Panc1 (cell line): Measurements from ENCODE around the gene SMC3. TPM values are rescaled to one million over a fixed set of nuclear protein-coding genes. Genes with fewer than 3 reads are reported as not detected.
"Not testable (repeated sequence)": the region's sequence is repeated elsewhere in the genome, so short reads cannot be mapped to it uniquely, and the experiment has no call there.

Source experiments
- ATAC-seq: fragments of 200-7000 bp; cut with Tn5 transposase; 2 replicates; pipeline ENCODE4 v1.9.1; 2020; ENCODE audit warnings: mild to moderate bottlenecking, moderate library complexity
- BruUV-seq: library from RNA; stranded (reverse); fragments of 400-500 nt; replicated peaks from 2 replicates; lab custom pipeline; 2021; lab: Mats Ljungman, UMichigan
- CTCF ChIA-PET: fragments of 300-600 bp; sonication (Branson Sonifier 250); formaldehyde crosslinking; loops from one replicate; lab custom pipeline; 2022; ENCODE audit warnings: antibody characterized with exemption; lab: Charles Lee
- POLR2A ChIA-PET: fragments of 300-600 bp; sonication (Branson Sonifier 250); formaldehyde crosslinking; loops from one replicate; lab custom pipeline; 2022; ENCODE audit warnings: antibody characterized with exemption; lab: Charles Lee
- DNase-seq: peaks from one replicate; pipeline ENCODE4 v3.0.0-alpha.2; 2010; ENCODE audit warnings: low read depth, low spot score
- H3K27ac ChIP-seq: 2 replicates; pipeline ENCODE4 v1.5.1; 2011; ENCODE audit warnings: mild to moderate bottlenecking, low read length, inconsistent platforms
- H3K27me3 ChIP-seq: fragments of 200-500 bp; sonication (Bioruptor generic); 2 replicates; pipeline ENCODE4 v1.6.0; 2014; ENCODE audit warnings: low read length, inconsistent platforms; ENCODE audit not compliant: control insufficient read depth, insufficient read depth
- H3K36me3 ChIP-seq: fragments of 200-500 bp; sonication (Bioruptor generic); 2 replicates; pipeline ENCODE4 v1.5.1; 2014; ENCODE audit warnings: inconsistent platforms, mild to moderate bottlenecking, low read length, moderate library complexity; ENCODE audit not compliant: control insufficient read depth, insufficient read depth
- H3K4me1 ChIP-seq: 2 replicates; pipeline ENCODE4 v1.5.1; 2011; ENCODE audit warnings: inconsistent platforms, mild to moderate bottlenecking, low read length, moderate library complexity; ENCODE audit not compliant: control insufficient read depth, insufficient read depth
- H3K4me3 ChIP-seq, 2 experiments: 2 replicates each; pipeline ENCODE4 v1.5.1; 2011 to 2012; ENCODE audit warnings: low read depth in 2 of 2, low read length in 2 of 2, mild to moderate bottlenecking in 2 of 2, inconsistent platforms in 1 of 2, moderate library complexity in 1 of 2
- H3K9me3 ChIP-seq: fragments of 200-500 bp; sonication (Bioruptor generic); 2 replicates; pipeline ENCODE4 v1.5.1; 2014; ENCODE audit warnings: low read depth, mild to moderate bottlenecking, inconsistent platforms, low read length, moderate library complexity; ENCODE audit not compliant: control insufficient read depth, insufficient read depth
- CTCF ChIP-seq: fragments of 450-650 bp; IDR thresholded peaks from 2 replicates; pipeline ENCODE4 v1.5.1; 2017; ENCODE audit warnings: mild to moderate bottlenecking
- POLR2AphosphoS5 ChIP-seq: IDR thresholded peaks from 2 replicates; pipeline ENCODE4 v1.6.1; 2012; ENCODE audit warnings: mild to moderate bottlenecking, low read depth, low read length, moderate library complexity
- SIN3A ChIP-seq: IDR thresholded peaks from 2 replicates; pipeline ENCODE4 v1.6.1; 2012; ENCODE audit warnings: low read depth, mild to moderate bottlenecking, low read length, moderate library complexity, borderline replicate concordance; ENCODE audit not compliant: insufficient read depth
- TCF7L2 ChIP-seq: IDR thresholded peaks from 2 replicates; pipeline ENCODE4 v1.6.1; 2011; ENCODE audit warnings: mild to moderate bottlenecking, low read depth, low read length, inconsistent platforms
- in situ Hi-C: cut with HindIII; loops from 2 replicates; pipeline ENCODE4 v1.10.0; 2016; ENCODE audit warnings: low sequenced_read_pairs, low pct_unique_long_range_greater_than_20kb
- intact Hi-C: fragments of 100-400 bp; cut with micrococcal nuclease; formaldehyde crosslinking; loops from one replicate; pipeline ENCODE4 v1.10.0; 2022; ENCODE audit not compliant: unreplicated experiment
- total RNA-seq: library from RNA; stranded (reverse); gene quantifications from one replicate; pipeline ENCODE4 v1.2.1, GENCODE V29; 2021; ENCODE audit not compliant: unreplicated experiment
- TF ChIP-seq, protein P1 (sequence below), 2 experiments: IDR thresholded peaks; 2 replicates each; pipeline ENCODE4 v1.6.1; 2011 to 2012; ENCODE audit warnings: low read depth in 2 of 2, control low read depth in 1 of 2, low read length in 1 of 2, mild to moderate bottlenecking in 1 of 2, moderate library complexity in 1 of 2; ENCODE audit not compliant: insufficient read depth in 1 of 2

SMC3 gene
- total RNA-seq, 1 experiment from 2014 or later = 71.2 TPM

DNA sequence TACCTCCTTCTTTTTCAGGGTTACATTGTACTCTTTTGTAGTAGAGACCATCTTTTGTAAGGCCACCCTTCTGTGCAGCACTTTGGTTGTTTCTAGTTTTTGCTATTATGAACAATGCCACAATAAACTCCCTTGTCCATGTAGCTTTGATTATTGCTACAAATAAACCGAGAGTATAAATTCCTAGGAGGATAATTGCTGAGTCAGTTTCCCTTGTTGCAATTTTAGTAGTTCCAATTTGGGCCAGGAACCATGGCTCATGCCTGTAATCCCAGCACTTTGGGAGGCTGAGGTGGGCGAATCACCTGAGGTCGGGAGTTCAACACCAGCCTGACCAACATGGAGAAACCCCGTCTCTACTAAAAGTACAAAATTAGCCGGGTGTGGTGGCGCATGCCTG, 72.4 kb downstream of the SMC3 start:
- H3K9me3 ChIP-seq, DNase-seq, H3K27ac ChIP-seq, intact Hi-C loops, H3K4me3 ChIP-seq, ATAC-seq, CTCF ChIA-PET, POLR2A ChIA-PET, BruUV-seq, H3K36me3 ChIP-seq, in situ Hi-C loops: not testable (repeated sequence)
- H3K27me3 ChIP-seq = peaks cover 29% of the 10 kb centered on the region
- H3K4me1 ChIP-seq = peaks cover 17% of the 10 kb centered on the region

- no peaks in the 10 kb centered on the region; the same call in 1 of the 2 replicates for H3K36me3 ChIP-seq
- ChIA-PET CTCF (no interaction called here), POLR2A (interaction anchor here (0.6 kb wide), 1 partner anchor 41 kb away, joined by 3 read pairs; no protein-coding TSS in a partner anchor)
- in situ Hi-C loops (no loop called here), intact Hi-C loops (no loop called here)
- no peak overlapping the region for H3K4me3 ChIP-seq
- no peak overlapping the region for H3K27ac ChIP-seq
- peaks cover 43% of the 10 kb centered on the region for H3K27me3 ChIP-seq
- peaks cover 17% of the 10 kb centered on the region for H3K4me1 ChIP-seq
- DNase-seq = no peak
- no peaks in the 10 kb centered on the region for H3K9me3 ChIP-seq
- no peak for ATAC-seq
- TF ChIP-seq POLR2AphosphoS5 (no peak), TCF7L2 (0 out of 2 replicates have a peak, but pooled peaks have one; percentile 22)
- BruUV-seq = no TSS peak
Observed at GRCh38 chr10:110641256-110641655, 73.8 kb downstream of the SMC3 start.

- no peak overlapping the region for H3K4me3 ChIP-seq
- peaks cover 17% of the 10 kb centered on the region for H3K4me1 ChIP-seq
- DNase-seq = no peak
- no TSS peak for BruUV-seq
- in situ Hi-C loops (no loop called here), intact Hi-C loops (no loop called here)
- peaks cover 55% of the 10 kb centered on the region for H3K27me3 ChIP-seq
- H3K9me3 ChIP-seq = no peaks in the 10 kb centered on the region
- no peak for TF ChIP-seq POLR2AphosphoS5
- TF ChIP-seq TCF7L2 = no peak
- TF ChIP-seq SIN3A = no peak
- TF ChIP-seq, protein P1, sequence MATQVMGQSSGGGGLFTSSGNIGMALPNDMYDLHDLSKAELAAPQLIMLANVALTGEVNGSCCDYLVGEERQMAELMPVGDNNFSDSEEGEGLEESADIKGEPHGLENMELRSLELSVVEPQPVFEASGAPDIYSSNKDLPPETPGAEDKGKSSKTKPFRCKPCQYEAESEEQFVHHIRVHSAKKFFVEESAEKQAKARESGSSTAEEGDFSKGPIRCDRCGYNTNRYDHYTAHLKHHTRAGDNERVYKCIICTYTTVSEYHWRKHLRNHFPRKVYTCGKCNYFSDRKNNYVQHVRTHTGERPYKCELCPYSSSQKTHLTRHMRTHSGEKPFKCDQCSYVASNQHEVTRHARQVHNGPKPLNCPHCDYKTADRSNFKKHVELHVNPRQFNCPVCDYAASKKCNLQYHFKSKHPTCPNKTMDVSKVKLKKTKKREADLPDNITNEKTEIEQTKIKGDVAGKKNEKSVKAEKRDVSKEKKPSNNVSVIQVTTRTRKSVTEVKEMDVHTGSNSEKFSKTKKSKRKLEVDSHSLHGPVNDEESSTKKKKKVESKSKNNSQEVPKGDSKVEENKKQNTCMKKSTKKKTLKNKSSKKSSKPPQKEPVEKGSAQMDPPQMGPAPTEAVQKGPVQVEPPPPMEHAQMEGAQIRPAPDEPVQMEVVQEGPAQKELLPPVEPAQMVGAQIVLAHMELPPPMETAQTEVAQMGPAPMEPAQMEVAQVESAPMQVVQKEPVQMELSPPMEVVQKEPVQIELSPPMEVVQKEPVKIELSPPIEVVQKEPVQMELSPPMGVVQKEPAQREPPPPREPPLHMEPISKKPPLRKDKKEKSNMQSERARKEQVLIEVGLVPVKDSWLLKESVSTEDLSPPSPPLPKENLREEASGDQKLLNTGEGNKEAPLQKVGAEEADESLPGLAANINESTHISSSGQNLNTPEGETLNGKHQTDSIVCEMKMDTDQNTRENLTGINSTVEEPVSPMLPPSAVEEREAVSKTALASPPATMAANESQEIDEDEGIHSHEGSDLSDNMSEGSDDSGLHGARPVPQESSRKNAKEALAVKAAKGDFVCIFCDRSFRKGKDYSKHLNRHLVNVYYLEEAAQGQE (IDR thresholded peaks at IDR 0.05; ENCODE audit: insufficient read depth in 1 of 2, low read depth in 2 of 2, low read length in 1 of 2) = no peak
- no peak for TF ChIP-seq CTCF
- ChIA-PET POLR2A (no interaction called here), CTCF (no interaction called here)
- no peaks in the 10 kb centered on the region; the same call in 1 of the 2 replicates for H3K36me3 ChIP-seq
- ATAC-seq = no peak
- H3K27ac ChIP-seq = no peak overlapping the region
Observed at GRCh38 chr10:110642204-110643034, 74.9 kb downstream of the SMC3 start.
